GM19025 (cell line): ENCODE data around the gene CMTM8.
"Not testable (repeated sequence)": the region's sequence is repeated elsewhere in the genome, so short reads cannot be mapped to it uniquely, and the experiment has no call there.

ENCODE experiments used
- ATAC-seq: cut with Tn5 transposase; IDR thresholded peaks from one replicate; pipeline ENCODE4 v1.9.1; 2021; ENCODE audit warnings: mild to moderate bottlenecking, low read depth, moderate library complexity; ENCODE audit not compliant: unreplicated experiment

CMTM8 gene, protein sequence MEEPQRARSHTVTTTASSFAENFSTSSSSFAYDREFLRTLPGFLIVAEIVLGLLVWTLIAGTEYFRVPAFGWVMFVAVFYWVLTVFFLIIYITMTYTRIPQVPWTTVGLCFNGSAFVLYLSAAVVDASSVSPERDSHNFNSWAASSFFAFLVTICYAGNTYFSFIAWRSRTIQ

GRCh38 chr3:32238453-32239306 lies at the start of gene CMTM8:
Gene CMTM8 (plus strand): TSS chr3:32238680. CDS start chr3:32238973, 293 bp downstream.
- ATAC-seq = peak; percentile 56

DNA sequence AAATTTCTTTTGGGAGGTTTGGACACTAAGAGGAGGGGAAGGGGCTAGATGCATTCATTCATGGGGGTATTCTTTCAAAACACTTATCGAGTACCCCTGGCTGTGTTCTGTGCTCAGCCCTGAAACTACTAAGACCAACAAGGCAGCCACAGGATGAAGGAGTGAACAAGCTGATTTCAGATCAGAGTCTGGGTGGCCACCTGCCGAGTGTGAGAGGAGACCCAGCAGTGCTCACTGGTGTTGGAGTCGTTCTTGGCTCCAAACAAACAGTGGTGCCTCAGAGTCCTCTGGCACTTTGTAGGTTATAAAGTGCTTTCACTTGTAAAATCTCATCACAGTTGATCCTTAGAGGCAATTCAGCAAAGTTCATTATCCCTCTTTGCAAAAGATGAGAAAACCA lies 48.8 kb upstream of the CMTM8 start:
- no peak for ATAC-seq

DNA sequence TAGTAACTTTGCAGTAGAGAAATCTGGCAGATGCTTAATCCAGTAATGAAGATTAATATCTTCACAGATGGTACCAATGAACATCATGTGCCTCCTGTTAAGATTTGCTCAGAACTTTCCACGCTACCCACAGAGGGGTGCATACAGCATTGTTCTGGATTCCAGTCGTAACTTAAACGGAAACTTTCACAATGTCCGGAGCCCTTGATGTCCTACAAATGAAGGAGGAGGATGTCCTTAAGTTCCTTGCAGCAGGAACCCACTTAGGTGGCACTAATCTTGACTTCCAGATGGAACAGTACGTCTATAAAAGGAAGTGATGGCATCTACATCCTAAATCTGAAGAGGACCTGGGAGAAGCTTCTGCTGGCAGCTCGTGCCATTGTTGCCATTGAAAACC lies 47.9 kb upstream of the CMTM8 start:
- ATAC-seq = not testable (repeated sequence)

DNA sequence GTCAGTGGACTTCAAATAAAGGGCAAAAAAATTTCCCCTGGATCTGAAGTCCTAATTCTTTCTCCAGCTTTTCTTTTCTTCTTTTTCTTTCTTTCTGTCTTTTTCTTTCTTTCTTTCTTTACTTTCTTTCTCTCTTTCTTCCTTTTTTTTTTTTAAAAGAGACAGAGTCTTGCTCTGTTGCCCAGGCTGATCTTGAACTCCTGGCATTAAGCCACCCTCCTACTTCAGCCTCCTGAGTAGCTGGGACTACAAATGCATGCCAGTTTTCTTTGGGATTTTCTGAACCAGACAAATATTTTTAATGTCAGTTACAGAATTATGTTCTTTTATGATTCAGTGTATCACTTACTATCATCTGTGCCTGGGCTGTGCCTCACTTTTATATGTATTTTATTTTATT lies 45.4 kb upstream of the CMTM8 start:
- ATAC-seq = no peak

DNA sequence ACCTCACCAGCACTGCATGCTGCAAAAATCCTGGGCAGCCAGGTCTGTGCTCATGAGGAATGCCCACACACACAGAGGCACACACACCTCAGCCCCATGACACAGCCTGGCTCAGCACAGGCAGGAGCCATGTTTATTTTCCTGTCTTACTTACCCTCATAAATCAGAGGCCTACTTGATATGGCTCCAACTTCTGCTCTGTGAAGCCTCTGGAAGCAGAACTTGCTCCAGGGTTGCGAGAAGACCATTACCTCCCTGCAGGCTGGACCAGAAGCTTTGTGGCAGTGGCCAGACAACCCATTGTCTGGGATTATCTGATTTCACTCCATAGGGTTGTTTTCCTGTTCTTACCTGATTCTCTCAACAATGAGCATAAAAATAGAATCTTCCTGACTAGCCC lies 43.8 kb upstream of the CMTM8 start:
- ATAC-seq = no peak

GRCh38 chr3:32195995-32196540 lies 42.4 kb upstream of the CMTM8 start:
- ATAC-seq = no peak

- no peak for ATAC-seq
These were observed 40.5 kb upstream of the CMTM8 start for GRCh38 chr3:32197991-32198390.

GRCh38 chr3:32198714-32199113 lies 39.8 kb upstream of the CMTM8 start:
- no peak for ATAC-seq

- no peak for ATAC-seq
These were observed 38.0 kb upstream of the CMTM8 start for GRCh38 chr3:32200490-32200889.

DNA sequence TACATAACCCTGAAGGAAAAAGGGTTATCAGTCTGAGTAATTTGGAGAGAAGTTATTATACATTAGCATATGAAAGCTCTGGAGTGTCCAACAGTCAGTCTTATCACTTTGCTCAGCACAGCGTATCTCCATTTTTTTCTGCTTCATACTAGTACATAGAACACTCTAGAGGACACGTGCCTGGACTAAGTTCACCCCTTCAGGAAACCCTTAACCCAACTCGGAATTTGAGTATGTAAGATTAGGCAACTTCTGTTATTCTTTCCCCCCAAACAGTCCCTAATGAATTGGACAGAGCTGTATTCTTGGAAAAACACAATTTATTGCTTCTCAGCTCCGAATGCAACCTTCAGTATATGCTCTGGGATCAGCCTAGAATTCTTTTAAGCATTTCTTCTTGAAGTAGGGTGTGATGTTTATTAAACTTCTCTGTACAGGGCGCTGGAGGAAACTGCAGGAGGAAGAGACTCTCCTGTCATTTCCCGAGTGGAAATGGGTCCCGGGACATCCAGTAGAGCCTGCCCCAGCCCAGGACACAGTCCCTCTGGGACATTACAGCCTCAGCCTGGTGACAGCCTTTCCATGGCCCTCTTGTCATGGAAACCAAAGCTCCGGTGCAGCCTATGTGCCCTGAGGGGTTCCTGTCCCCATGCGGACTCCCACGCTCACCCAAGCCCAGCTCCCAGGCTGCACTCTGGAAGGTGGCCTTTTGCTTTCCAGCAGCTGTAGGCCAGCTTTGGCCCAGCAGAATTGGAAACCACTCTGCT lies 37.3 kb upstream of the CMTM8 start:
- no peak for ATAC-seq

- no peak for ATAC-seq
These were observed 36.0 kb upstream of the CMTM8 start for GRCh38 chr3:32202496-32202895.

- ATAC-seq = no peak
These were observed 34.6 kb upstream of the CMTM8 start for GRCh38 chr3:32203854-32204253.

DNA sequence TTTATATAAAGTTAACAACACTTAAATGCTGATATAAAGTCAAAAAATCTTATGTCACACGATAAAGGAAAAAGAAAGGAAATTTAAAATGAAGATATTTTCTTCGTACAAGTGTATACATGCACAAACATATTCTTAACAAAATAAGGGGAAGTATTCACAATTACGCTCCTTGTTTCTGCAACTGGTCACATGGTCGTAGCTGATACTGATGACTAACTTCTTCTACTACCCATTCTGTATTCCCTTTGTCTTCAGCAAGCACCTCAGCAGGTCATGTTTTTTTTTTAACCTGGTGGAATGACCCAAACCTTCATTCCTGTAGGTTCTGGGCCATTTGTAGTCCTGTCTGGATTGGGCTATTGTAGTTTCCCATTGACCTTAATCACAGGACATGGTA lies 30.0 kb upstream of the CMTM8 start:
- no peak for ATAC-seq

DNA sequence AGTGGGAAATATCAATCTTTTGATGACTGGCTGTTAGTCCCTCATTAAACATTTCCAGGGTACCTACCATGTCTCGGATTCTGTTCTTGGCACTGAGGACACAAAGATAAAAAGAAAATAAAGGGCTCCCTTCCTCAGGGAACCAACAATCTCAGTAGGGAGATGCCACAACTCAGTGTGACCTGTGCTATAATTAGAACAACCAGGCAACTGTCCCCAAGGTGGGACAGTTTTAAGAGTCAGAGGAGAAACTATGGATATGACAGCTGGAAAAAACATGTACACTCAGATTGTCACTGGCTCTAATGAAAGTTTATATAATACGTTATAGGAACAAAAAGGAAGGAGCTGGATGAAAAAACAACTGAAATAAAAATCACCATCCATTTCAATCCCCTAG lies 23.3 kb upstream of the CMTM8 start:
- no peak for ATAC-seq

GRCh38 chr3:32216172-32216783 lies 22.2 kb upstream of the CMTM8 start:
- no peak for ATAC-seq

DNA sequence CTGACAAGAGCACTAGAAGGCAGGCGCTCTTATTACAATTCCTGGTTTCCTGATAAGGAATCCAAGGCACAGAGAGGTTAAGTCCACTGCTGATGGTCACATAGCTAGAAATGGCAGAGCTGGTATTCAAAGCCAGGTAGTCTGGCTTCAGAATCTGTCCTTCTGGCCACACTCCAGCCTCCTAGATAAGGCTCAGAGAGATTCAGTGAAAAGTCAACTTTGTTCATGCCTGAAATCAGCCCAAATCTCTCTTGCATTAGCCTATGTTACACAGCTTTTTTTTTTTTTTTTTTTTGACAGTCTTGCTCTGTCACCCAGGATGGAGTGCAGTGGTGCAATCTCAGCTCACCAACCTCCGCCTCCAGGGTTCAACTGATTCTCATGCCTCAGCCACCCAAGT lies 21.1 kb upstream of the CMTM8 start:
- ATAC-seq = no peak

DNA sequence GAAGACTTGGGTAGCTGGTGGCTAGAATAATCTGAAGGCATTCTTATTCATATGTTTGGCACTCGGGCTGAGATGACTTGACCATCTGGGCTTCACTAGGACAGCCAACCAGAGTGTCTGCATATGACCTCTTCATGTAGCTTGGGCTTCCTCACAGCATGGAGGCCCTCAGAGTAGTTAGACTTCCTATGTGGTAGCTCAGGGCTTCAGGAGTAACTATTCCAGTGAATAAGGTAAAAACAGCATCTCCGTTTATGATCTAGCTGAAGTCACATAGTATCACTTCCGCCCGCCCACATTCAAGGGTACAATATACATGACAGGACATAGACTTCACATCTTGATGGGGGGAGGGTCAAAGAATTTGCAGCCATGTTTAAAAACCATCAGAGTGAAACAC lies 18.9 kb upstream of the CMTM8 start:
- ATAC-seq = no peak

DNA sequence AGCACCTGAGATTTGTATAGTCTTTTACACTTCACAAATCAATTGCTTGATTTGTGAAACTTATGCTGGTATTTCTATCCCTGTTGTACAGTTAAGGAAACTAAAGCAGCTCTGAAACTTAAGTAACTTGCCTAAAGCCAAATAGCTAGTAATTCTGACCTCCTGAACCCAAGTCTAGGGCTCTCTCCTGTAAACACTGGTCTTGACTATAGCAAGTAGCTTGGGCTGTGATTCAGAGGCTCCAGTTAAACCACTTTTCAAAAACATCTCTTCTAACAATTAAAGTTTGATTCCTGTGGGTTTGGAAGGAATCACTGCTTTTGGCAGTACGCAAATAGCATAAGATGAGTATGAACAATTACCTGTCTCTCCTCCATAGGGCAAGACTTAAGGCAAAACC lies 18.5 kb upstream of the CMTM8 start:
- ATAC-seq = no peak

DNA sequence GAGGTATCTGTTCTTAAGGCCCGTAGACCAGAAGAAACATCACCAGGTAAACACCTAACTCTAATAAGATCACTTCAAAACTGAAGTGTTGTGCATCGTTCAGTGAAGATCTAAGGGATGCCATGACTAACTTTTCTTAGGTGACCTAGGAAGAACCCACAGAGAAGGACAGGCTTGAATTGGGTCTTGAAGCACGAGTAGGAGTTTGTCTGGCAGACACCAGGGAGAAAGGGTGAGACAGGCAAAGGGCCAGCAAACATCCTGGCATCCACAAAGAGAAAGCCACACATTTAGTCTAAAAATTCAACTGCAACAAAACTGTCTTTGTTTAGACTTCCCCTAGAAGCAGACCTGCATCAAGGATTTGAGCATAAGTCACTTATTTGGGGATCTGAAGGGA lies 15.5 kb upstream of the CMTM8 start:
- ATAC-seq = no peak

- no peak for ATAC-seq
These were observed 14.4 kb upstream of the CMTM8 start for GRCh38 chr3:32224016-32224516.
